ENCODE results near the gene EPO. TPM values are rescaled to one million over a fixed set of nuclear protein-coding genes. Genes with fewer than 3 reads are reported as not detected.

EPO gene
- total RNA-seq, result not detected
- long read RNA-seq, result 0 reads

- intact Hi-C loops (cut with DNase I, micrococcal nuclease), result no loop called here
- DNase-seq (no peak), ATAC-seq (no peak)
Observed at GRCh38 chr7:100720279-100720670, at the start of gene EPO. Gene EPO, plus strand, starts transcription at chr7:100720468. Its CDS starts 513 bp downstream, at chr7:100720981.

GRCh38 chr7:100671353-100672327 lies 48.6 kb upstream of the EPO start:
- DNase-seq (no peak), ATAC-seq (no peak)
- intact Hi-C loops (cut with DNase I, micrococcal nuclease), result no loop called here

DNA sequence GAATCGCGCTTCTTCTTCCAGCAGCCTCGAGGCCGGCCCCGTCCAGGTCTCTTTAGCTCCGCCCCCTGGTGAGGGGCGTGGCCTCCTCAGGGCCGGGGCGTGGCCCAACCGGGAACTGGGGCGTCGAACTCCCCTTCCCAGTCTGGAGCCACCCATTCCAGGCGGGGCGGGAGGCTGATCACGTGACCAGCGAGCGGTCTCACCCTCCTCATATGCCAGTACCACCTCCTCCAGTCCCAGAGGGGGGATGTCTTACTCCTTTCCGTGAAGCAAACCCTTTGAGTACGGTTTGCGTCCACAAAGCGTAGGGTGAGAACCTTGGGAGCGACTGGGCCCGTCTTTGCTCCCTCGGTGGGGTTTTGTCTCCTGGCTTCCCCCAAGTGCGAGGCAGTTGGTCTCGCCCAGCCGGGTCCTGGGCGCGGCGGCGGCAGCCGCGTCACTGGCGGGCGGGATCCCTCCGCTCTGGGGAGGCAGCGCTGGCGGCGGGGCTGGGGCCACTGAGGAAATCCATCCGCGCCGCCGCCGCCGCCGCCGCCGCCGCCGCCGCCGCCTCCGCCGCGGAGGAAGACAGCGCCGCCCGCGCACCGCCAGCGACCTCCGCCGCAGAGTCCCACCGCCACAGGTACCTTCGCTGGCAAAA lies 46.8 kb upstream of the EPO start, which contains the start of gene GNB2:
TSS of gene GNB2 (plus strand) at position 439 of the 640 bp plus-strand sequence. CDS start 2,526 bp downstream, outside the sequence.
- DNase-seq (peak; percentile 99 to 100), ATAC-seq (peak; percentile 83)
- intact Hi-C loops (cut with DNase I, micrococcal nuclease), result no loop called here

DNA sequence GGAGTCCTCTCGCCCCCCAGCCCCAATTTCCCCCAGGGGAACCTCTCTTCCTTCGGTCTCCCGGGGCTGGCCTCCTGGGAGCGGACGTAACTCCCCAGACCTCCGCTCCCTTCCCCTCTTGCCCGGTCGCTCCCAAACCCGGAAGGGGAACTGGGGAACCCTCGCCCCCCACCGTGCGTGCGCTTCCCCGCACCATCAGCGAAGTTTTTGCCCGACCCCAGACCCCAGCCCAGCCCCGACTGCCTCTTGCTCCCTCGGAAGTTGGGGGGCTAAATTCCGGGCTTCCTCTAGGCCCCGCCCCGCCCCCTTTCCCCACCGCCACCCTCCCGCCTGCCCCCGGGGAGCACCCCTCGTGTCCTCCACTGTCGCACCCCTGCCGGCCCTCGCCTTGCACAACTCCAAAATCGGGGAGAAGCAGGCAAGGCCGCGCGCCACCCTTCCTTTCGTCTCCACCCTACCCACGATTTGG lies 46.3 kb upstream of the EPO start:
- DNase-seq, result peak; percentile 56 to 69
- intact Hi-C loops (cut with DNase I, micrococcal nuclease), result no loop called here
- ATAC-seq, result peak; percentile 21

DNA sequence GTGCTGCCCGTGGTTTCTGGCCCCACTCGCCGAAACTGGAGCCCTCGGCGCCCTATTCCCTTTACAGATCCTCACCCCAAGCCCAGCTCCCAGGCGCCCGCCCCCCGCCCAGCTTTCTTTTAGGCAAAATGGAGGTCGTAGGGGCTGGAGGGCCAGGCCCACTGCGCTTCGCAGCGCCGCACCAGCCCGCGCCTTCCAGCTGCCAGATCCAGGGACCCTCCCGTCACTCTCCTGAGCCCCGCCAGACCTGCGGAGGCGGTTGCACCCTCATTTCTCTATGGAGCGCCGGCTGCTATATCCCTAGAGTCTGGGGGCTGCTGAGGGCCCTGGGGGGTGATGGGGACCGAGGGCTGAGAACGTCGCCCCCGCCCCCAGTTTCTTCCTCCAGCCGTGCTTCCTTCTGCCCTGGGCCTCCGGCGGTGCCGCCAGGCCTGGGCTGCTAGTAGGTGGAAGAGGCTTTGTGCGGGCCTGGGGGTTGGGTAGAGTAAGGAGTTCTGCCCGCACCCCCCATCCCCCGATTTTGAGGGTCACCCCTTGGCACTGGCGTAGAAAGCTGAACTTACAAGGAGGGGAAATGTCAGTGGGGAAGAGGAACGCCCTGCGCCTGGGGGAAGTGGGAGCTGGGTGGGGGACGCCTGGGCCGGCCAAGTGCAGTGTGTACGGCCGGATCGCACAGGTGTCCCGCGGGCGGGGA lies 45.7 kb upstream of the EPO start:
- intact Hi-C loops (cut with DNase I, micrococcal nuclease), result no loop called here
- DNase-seq (peak; percentile 51 to 58), ATAC-seq (peak; percentile 13)

GRCh38 chr7:100675105-100675451 lies 45.2 kb upstream of the EPO start:
- intact Hi-C loops (cut with DNase I, micrococcal nuclease), result no loop called here
- peak; percentile 2 for ATAC-seq
- no peak for DNase-seq

GRCh38 chr7:100675581-100676350 lies 44.5 kb upstream of the EPO start:
- ATAC-seq (peak; percentile 13), DNase-seq (peak; percentile 82 to 86)
- intact Hi-C loops (cut with DNase I, micrococcal nuclease), result no loop called here

- intact Hi-C loops (cut with DNase I, micrococcal nuclease), result no loop called here
- ATAC-seq (no peak), DNase-seq (peak in 1 of 2 donors; percentile 19)
Observed at GRCh38 chr7:100676501-100677306, 43.6 kb upstream of the EPO start.

DNA sequence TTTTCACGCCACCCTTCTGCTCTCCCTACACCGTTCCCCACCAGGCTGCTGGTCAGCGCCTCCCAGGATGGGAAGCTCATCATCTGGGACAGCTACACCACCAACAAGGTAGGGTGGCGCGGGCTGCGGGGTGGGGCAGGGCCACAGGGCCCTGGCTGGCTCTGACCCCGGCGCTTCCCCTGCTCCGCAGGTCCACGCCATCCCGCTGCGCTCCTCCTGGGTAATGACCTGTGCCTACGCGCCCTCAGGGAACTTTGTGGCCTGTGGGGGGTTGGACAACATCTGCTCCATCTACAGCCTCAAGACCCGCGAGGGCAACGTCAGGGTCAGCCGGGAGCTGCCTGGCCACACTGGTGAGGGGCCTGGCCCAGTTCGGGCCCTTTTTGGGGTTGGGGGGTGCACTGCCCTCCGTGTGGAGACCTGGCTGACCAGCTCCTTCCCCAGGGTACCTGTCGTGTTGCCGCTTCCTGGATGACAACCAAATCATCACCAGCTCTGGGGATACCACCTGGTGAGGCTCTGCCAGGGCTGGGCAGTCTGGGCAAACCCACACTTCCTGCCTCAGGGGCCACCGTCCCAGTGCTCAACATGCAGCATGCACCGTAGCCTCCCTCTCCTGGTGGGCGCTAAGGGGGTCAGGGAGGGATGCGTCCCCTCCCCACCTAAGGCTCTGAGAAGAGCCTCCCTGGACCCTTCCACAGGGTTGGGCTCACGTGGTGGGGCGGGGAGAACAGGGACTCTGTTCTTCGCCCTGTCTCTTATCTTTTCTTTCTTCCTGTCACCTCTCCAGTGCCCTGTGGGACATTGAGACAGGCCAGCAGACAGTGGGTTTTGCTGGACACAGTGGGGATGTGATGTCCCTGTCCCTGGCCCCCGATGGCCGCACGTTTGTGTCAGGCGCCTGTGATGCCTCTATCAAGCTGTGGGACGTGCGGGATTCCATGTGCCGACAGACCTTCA lies 42.7 kb upstream of the EPO start:
- intact Hi-C loops (cut with DNase I, micrococcal nuclease), result no loop called here

DNA sequence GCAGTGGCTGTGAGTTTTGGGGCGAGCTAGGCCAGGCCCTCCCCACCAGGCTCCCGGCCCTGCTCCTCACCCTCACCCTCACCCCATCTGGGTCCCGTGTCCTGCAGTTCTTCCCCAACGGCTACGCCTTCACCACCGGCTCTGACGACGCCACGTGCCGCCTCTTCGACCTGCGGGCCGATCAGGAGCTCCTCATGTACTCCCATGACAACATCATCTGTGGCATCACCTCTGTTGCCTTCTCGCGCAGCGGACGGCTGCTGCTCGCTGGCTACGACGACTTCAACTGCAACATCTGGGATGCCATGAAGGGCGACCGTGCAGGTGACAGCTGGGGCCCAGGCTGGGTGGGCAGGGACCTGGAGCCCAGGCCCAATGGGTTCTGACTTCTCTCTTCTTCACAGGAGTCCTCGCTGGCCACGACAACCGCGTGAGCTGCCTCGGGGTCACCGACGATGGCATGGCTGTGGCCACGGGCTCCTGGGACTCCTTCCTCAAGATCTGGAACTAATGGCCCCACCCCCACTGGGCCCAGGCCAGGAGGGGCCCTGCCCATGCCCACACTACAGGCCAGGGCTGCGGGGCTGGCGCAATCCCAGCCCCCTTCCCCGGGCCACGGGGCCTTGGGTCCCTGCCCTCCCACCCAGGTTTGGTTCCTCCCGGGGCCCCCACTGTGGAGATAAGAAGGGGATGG lies 41.8 kb upstream of the EPO start:
- intact Hi-C loops (cut with DNase I, micrococcal nuclease), result no loop called here
- DNase-seq, result no peak
- ATAC-seq, result no peak

More for the DNA sequence above, 42.7 kb upstream of the EPO start:
- DNase-seq (no peak), ATAC-seq (no peak)

GRCh38 chr7:100679129-100679926 lies 40.9 kb upstream of the EPO start:
- peak in 1 of 2 donors; percentile 21 for DNase-seq
- ATAC-seq, result peak; percentile 11
- intact Hi-C loops (cut with DNase I, micrococcal nuclease), result no loop called here

DNA sequence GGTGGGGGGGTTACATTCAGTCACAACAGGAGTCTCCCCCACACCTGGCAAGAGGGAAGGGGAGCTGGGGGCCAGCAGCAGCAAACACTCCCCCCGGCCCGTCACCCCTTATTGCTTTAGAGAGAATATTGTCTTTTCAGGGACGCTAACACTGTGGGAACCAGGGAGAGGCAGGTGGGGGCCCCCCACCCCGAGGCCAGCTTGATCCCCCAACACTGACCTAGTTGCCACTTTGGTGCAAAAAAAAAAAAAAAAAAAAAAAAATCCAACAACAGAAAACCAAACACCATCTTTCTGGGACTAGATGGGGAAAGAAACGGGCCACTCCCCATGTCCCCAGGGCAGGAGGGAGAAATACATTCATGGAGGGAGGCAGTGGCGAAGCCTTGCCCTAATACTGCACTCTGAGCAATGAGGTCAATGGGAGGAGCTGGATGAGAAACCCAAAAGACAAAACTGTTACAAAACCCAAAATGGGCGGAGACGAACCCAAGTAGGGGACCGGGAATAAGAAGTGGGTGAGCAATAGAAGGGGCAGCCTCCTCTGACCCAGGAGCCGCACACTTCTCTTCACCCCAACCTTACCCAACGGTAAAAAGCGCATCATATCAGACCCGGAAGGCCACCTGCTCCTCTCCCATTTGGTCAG lies 40.2 kb upstream of the EPO start:
- DNase-seq, result no peak
- intact Hi-C loops (cut with DNase I, micrococcal nuclease), result loop anchor here in 1 of 2 donors (10.0 kb wide), 1 partner anchor 95 kb away; the partner anchor contains the start of genes FBXO24 and LRCH4
- ATAC-seq, result no peak

DNA sequence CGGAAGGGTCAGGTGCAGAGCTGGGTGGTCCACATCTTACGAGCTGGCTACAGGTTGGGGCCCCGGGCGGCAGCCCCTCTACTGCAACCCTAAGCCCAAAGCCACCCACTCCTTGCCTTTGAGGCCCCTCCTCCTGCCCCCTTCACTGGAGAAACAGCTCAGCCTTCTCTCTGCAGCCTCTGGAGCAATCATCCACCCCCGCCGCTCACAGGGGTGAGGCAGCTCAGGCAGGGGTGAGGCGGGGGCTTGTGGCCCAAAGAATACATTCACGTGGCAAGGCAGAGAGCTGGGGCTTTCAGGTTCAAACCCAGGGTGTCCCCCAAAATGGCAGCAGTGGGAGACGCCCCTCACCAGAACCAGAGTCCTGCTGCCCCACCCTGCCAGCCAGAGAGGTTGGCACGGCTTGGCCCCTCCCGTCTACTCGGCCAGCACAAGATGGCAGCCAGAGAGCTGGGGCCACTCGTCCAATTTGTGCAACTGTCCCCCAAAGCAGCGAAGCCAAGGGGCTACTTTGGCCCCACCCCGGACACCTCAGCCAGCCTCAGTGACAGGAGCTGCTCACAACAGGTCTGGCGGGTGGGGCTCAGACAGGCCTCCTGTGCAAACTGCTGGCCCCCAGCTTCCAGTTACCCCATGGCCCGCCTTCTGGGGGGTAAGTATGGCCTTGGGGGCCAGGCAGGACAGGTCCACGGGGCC lies 39.5 kb upstream of the EPO start:
- intact Hi-C loops (cut with DNase I, micrococcal nuclease), result loop anchor here in 1 of 2 donors (10.0 kb wide), 1 partner anchor 96 kb away; the partner anchor contains the start of genes FBXO24 and LRCH4

More for the DNA sequence above, 39.5 kb upstream of the EPO start:
- peak; percentile 9 for ATAC-seq
- peak in 1 of 2 donors; percentile 15 for DNase-seq

Measured in left colon (tissue), 2 donors.